ENCODE results near the gene SP5. TPM values are rescaled to one million over a fixed set of nuclear protein-coding genes. Genes with fewer than 3 reads are reported as not detected.
A peak's percentile ranks its signal among the peaks of the same experiment; 100 is the strongest.
"Not testable (repeated sequence)": the region's sequence is repeated elsewhere in the genome, so short reads cannot be mapped to it uniquely, and the experiment has no call there.

SP5 gene
- not detected for total RNA-seq

DNA sequence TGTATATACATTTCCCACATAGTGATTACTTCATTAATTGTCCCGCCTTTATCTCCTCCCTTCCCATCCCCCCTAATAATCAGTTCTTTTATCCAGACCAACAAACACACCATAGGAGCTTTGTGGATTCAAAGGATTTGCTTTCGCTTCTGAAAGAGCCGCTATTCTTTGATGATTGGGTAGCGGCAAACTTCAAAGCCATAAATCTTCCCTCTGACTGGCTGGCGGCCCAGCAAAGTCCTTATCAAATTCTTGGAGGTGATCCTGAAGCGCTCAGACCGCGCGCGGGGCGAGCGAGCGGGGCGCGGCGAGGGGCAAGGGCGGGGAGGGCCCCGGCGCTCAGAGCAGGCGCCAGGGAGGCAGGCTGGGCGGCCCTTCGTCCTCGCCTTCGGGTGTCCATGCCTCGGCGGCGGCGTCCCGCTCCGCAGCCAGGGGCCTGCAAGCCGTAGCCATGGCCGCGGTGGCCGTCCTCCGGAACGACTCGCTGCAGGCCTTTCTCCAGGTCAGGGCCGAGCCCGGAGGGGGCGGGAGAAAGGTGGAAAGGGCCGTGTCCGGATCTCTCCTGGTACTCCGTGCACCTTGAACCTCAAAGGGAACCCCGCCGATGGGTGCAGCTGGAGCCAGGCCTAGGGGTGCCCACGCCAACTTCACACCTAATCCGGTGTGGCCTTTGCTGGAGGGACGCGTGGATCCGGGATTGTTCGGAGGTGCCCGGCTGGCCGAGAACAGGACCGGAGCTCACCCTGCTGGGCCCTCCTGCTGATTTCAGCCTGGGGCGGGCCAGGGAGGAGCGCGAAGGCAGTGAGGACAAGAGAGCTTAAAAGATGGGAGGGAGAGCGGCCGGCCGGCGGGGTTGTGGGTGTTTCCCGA is at the start of gene SP5:
SP5 (plus strand) TSS at position 276 of the 870 bp plus-strand sequence; CDS start at position 452, 176 bp downstream.
- no peak for DNase-seq
- CTCF ChIA-PET = interaction anchor here (0.7 to 4.1 kb wide), 6 partner anchors 91 to 391 kb away, joined by 3 to 20 read pairs (median 4); partner anchors contain the start of gene GAD1
- ATAC-seq = peak; percentile 43
- no peaks in the 10 kb centered on the region for H3K9me3 Mint-ChIP-seq (ENCODE audit: low read depth)
- peaks cover 26% of the 10 kb centered on the region for H3K4me1 Mint-ChIP-seq
- no peak within 1 kb of the TSS for H3K27ac Mint-ChIP-seq
- H3K36me3 Mint-ChIP-seq = peaks cover 5% of the 10 kb centered on the region
- H3K27me3 Mint-ChIP-seq = peaks cover 77% of the 10 kb centered on the region
- H3K4me3 Mint-ChIP-seq = peak within 1 kb of the TSS; percentile 74

DNA sequence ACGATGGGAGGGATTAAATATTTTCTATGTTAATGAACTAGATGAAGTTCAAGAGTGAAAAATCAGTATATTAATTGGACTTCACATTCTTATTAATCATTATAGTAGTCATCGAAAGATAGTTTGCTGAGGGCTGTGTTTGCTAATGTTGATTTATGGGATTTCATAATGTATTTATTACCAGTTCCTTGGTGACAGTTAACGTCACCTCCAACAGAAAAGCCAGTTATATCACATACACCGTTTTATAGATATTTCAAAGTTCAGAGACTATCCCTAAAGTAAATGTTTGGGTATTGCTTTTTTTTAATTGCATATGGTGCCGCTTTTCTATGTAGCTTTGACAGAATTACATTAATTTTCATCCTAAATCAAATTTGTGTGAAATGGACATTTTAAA is 49.4 kb upstream of the SP5 start:
- ATAC-seq = no peak
- CTCF ChIA-PET = interaction anchor here (0.6 kb wide), 1 partner anchor 97 kb away, joined by 4 read pairs; no protein-coding TSS in a partner anchor
- H3K4me1 Mint-ChIP-seq = no peaks in the 10 kb centered on the region
- no peaks in the 10 kb centered on the region for H3K36me3 Mint-ChIP-seq
- H3K27me3 Mint-ChIP-seq = no peaks in the 10 kb centered on the region
- no peak overlapping the region for H3K4me3 Mint-ChIP-seq
- H3K9me3 Mint-ChIP-seq (ENCODE audit: low read depth) = no peaks in the 10 kb centered on the region
- no peak overlapping the region for H3K27ac Mint-ChIP-seq
- no peak for DNase-seq

DNA sequence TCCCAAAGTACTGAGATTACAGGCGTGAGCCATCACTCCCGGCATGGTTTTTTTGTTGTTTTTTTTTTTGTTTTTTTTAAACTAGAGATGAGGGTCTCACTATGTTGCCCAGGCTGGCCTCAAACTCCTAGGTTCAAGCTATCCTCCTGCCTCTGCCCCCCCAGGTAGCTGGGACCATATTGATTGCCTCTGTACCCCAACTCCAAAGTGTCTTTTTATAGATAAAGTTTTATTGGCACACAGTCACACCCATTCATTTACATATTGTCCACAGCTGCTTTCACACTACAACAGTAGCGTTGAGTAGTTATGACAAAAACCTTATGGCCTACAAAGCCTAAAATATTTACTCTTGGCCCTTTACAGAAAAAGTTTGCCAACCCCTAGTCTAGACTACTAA is 45.2 kb upstream of the SP5 start:
- Mint-ChIP-seq H3K9me3 (ENCODE audit: low read depth) (no peaks in the 10 kb centered on the region), H3K27ac (no peak overlapping the region)
- no peak for DNase-seq

DNA sequence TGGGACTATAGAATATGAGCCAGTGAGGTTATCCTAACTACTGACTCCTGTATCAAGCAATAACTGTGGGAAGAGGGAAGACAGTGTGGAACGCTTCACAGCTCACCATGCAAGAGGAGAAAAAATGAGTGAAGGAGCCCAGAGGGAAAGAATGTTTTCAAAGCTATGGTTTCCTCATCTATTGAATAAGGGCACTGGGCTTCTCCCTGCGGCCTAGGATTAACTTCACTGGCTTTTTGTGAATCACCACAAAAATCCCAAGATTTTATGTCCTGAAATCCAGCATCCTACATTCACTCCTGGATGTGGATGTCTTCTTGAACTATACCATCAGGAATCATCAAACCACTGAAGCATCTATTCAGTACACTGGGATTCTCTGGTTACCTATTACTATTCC is 44.5 kb upstream of the SP5 start:
- Mint-ChIP-seq H3K4me3 (no peak overlapping the region), H3K27me3 (peaks cover 6% of the 10 kb centered on the region), H3K9me3 (ENCODE audit: low read depth) (no peaks in the 10 kb centered on the region), H3K4me1 (no peaks in the 10 kb centered on the region), H3K27ac (no peak overlapping the region), H3K36me3 (no peaks in the 10 kb centered on the region)
- CTCF ChIA-PET = no interaction called here
- DNase-seq = no peak
- no peak for ATAC-seq

More for the DNA sequence above, 45.2 kb upstream of the SP5 start:
- no peaks in the 10 kb centered on the region for H3K4me1 Mint-ChIP-seq
- peaks cover 4% of the 10 kb centered on the region for H3K27me3 Mint-ChIP-seq
- no peak overlapping the region for H3K4me3 Mint-ChIP-seq
- H3K36me3 Mint-ChIP-seq = no peaks in the 10 kb centered on the region
- ATAC-seq = no peak
- CTCF ChIA-PET = no interaction called here

DNA sequence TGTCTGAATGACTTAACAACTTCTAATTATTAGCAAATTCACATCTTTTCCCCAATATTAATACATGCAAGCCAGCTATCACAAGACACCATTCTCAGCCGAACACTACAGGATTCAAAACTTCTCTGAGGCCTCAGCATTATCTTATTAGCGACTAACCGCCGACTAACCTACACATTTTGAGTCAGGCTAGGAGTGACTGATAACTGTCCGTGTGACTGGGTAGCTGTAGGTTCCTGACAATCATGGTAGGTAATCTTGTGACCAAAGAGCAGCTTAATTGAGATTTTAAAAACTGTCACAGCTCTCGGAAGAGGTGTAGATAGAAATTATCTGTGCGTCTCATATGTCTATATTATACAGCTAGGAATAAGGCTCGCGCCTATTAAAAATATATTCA is 44.1 kb upstream of the SP5 start:
- no peaks in the 10 kb centered on the region for H3K4me1 Mint-ChIP-seq
- H3K4me3 Mint-ChIP-seq = no peak overlapping the region
- ATAC-seq = no peak
- CTCF ChIA-PET = no interaction called here
- H3K9me3 Mint-ChIP-seq (ENCODE audit: low read depth) = no peaks in the 10 kb centered on the region
- no peaks in the 10 kb centered on the region for H3K36me3 Mint-ChIP-seq
- H3K27ac Mint-ChIP-seq = no peak overlapping the region
- H3K27me3 Mint-ChIP-seq = peaks cover 6% of the 10 kb centered on the region
- DNase-seq = no peak

DNA sequence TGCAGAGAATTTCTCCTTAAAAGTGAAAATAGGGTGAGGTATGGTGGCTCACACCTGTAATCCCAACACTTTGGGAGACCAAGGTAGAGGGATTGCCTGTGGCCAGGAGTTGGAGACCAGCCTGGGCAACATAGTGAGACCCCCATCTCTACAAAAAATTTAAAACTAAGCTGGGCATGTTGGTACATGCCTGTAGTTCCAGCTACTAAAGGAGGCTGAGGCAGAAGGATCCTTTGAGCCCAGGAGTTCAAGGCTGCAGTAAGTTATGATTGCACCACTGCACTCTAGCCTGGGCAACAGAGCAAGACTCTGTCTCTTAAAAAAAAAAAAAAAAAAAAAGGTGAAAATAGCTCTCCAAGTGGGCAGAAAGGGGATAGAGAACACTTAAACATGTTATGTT is 40.9 kb upstream of the SP5 start:
- H3K27me3 Mint-ChIP-seq; H3K4me1 Mint-ChIP-seq; CTCF ChIA-PET; DNase-seq; H3K9me3 Mint-ChIP-seq (ENCODE audit: low read depth); H3K36me3 Mint-ChIP-seq; H3K27ac Mint-ChIP-seq; ATAC-seq; H3K4me3 Mint-ChIP-seq: not testable (repeated sequence)

DNA sequence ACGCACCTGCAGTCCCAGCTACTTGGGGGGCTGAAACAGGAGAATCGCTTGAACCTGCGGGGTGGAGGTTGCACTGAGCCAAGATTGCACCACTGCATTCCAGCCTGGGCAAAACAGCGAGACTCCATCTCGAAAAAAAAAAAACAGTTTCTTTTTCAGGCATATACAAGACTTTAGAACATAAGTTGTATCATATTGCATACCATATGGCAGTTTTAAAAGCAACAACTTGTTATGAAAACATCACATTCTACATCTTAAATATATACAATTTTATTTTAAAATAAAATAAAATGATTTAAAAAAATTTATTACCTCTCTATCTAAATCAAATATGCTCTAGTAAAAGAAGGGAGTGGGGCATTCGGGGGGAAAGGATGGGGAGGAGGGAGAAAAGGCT is 39.4 kb upstream of the SP5 start:
- CTCF ChIA-PET = no interaction called here
- H3K4me3 Mint-ChIP-seq = no peak overlapping the region
- H3K27me3 Mint-ChIP-seq = peaks cover 8% of the 10 kb centered on the region
- DNase-seq (no peak), ATAC-seq (no peak)
- no peak overlapping the region for H3K27ac Mint-ChIP-seq
- H3K36me3 Mint-ChIP-seq = no peaks in the 10 kb centered on the region
- H3K4me1 Mint-ChIP-seq = no peaks in the 10 kb centered on the region
- no peaks in the 10 kb centered on the region for H3K9me3 Mint-ChIP-seq (ENCODE audit: low read depth)

DNA sequence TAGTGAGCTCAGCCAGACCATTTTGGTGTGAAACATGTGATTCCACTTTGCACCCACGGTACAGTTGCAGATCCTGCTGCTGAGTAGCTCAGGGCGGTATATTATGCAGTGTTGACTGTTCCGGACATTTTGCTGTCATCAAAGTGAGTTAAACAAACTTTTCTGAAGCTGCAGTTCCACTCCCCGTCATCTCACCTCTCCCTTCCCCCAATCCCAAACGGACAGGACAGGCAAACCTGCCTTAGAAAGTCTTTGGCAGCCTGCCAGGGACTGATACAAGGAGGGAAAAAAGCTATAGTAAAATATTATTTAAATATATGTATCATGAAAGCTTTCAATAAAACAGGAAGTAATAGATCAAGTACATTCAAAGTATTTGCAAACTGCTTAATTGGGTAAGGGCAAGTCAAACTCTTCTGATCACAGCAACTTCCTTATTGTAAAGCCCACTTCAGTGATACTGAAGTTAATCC is 35.5 kb upstream of the SP5 start:
- Mint-ChIP-seq H3K27ac (no peak overlapping the region), H3K36me3 (no peaks in the 10 kb centered on the region), H3K4me1 (no peaks in the 10 kb centered on the region), H3K4me3 (no peak overlapping the region), H3K9me3 (ENCODE audit: low read depth) (no peaks in the 10 kb centered on the region), H3K27me3 (peaks cover 11% of the 10 kb centered on the region)
- DNase-seq (no peak), ATAC-seq (no peak)
- CTCF ChIA-PET = interaction anchor here (1.3 to 1.6 kb wide), 2 partner anchors 9 to 270 kb away, joined by 3 read pairs; no protein-coding TSS in a partner anchor

DNA sequence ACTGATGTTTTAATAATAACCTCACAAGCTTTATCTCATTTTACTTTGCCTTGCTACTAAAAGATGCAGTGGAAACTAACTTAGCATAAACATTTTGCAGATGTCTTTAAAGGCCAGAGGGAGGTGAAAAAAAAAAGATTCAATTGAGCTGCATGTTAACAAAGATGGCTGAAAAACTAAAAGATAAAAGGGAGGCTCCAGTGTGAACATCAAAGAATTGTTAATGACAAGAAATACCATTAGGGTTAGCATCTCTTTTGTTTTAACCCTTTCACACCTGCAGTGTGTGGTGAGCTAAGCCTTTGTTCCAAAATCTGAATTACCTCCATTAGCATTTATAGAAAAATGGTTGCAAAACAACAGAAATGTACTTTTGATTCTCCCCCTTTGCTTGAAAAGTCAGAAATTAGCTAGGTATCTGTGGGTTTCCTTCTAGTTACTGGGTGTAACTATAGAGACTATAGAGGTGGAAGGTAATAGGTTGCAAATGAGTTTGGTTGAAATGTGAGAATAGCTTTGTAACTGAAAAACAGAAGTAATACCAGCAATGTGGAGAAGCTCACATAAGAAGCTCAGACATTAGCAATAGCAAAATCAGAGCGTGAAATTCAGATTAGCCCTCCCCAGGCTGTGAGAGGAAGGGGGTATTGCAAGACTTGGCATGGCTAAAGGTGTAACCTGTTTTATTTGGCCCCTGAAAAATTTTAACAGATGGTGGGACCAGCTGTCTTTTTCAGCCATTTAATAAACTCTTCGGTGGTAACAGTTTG is 34.8 kb upstream of the SP5 start:
- peaks cover 9% of the 10 kb centered on the region for H3K27me3 Mint-ChIP-seq
- no peak overlapping the region for H3K27ac Mint-ChIP-seq
- CTCF ChIA-PET = interaction anchor here (1.3 to 1.6 kb wide), 2 partner anchors 8 to 271 kb away, joined by 3 read pairs; no protein-coding TSS in a partner anchor
- H3K4me1 Mint-ChIP-seq = no peaks in the 10 kb centered on the region
- no peaks in the 10 kb centered on the region for H3K9me3 Mint-ChIP-seq (ENCODE audit: low read depth)
- no peaks in the 10 kb centered on the region for H3K36me3 Mint-ChIP-seq
- no peak for ATAC-seq
- H3K4me3 Mint-ChIP-seq = no peak overlapping the region
- no peak for DNase-seq

DNA sequence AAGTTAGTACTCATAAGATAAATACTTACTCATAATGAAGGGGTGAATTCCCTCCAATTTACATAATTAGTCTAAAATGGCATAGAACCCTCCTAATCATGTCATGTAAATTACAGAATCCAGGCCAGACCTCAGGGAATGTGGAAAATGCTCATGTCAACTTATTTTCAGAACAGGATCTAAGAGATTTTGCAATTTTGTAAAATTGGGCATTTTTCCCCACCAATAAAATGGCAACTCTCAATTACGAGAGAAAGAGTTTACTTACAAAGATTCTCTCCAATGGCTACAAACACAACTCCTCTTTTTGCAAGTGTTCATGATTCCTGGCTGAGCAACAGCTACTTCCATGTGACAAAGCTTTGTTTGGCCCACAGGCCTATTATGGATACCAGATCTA is 33.8 kb upstream of the SP5 start:
- CTCF ChIA-PET = no interaction called here
- H3K4me3 Mint-ChIP-seq = no peak overlapping the region
- H3K27ac Mint-ChIP-seq = no peak overlapping the region
- H3K27me3 Mint-ChIP-seq = peaks cover 9% of the 10 kb centered on the region
- DNase-seq = no peak
- no peaks in the 10 kb centered on the region for H3K4me1 Mint-ChIP-seq
- no peaks in the 10 kb centered on the region for H3K9me3 Mint-ChIP-seq (ENCODE audit: low read depth)
- no peaks in the 10 kb centered on the region for H3K36me3 Mint-ChIP-seq
- ATAC-seq = no peak

DNA sequence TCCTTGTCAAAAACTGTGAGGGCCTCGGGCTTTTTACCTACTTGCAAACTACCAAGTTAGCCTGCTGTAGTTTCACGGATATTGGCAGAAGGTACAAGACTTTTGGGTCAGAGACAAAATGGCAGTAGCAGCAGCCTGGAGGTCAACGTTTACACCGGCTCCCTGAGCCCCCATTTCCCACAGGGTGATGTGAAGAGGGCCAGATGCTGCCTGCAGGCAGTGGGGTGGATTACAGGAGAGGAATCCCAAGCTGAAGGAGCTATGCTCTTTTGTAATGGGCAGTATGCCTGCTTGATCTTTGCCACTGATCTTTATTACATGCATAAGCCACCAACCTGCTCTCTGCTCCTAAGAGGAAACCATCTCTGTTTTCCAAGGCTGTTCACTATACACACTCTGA is 29.5 kb upstream of the SP5 start:
- DNase-seq = no peak
- H3K4me3 Mint-ChIP-seq = no peak overlapping the region
- no peak for ATAC-seq

DNA sequence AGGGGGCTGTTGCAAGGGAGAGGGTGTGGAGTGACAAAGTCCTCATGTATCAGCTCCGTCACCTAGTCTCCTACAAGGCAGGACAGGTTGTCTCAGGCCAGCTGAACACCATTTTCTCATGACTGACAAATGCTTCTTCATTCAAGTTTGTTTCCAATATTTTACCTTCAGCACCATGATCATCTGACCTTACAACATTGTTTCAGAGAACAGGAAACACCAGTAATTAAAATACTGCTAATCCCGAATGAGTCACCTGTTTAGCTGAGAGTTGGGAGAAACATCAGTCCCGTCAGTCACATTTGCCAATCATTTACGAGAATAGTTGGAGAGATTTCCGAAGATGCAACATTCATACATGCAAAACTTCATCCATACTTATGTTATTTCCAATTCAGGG is 25.7 kb upstream of the SP5 start:
- Mint-ChIP-seq H3K27me3 (peaks cover 2% of the 10 kb centered on the region), H3K4me3 (no peak overlapping the region), H3K9me3 (ENCODE audit: low read depth) (no peaks in the 10 kb centered on the region), H3K27ac (no peak overlapping the region), H3K4me1 (no peaks in the 10 kb centered on the region), H3K36me3 (no peaks in the 10 kb centered on the region)
- CTCF ChIA-PET = interaction anchor here (1.4 kb wide), 1 partner anchor 10 kb away, joined by 3 read pairs; no protein-coding TSS in a partner anchor
- no peak for DNase-seq
- ATAC-seq = no peak

More for the DNA sequence above, 29.5 kb upstream of the SP5 start:
- CTCF ChIA-PET = no interaction called here
- Mint-ChIP-seq H3K9me3 (ENCODE audit: low read depth) (no peaks in the 10 kb centered on the region), H3K27ac (no peak overlapping the region), H3K4me1 (no peaks in the 10 kb centered on the region), H3K36me3 (no peaks in the 10 kb centered on the region), H3K27me3 (peaks cover 9% of the 10 kb centered on the region)

DNA sequence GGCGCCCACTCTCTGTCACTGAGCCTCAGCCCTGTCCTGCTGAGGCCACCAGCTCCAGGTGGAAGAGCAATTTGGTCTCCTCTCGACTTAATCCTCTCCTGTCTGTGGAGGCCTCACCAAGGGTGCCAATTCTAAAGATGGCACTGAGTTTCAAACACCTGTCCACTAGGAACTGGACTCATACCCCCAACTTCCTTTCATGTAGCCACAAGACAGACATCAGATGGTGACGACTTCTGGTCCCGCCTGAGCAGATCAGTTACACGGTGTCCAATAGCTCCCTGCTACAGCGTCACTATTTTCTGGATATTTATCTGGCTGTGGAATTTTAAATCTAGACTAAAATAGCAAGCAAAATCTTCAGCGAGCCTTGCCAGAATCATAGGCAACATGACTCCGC is 24.5 kb upstream of the SP5 start:
- DNase-seq = no peak
- Mint-ChIP-seq H3K4me1 (no peaks in the 10 kb centered on the region), H3K27ac (no peak overlapping the region), H3K9me3 (ENCODE audit: low read depth) (no peaks in the 10 kb centered on the region), H3K4me3 (no peak overlapping the region), H3K27me3 (peaks cover 2% of the 10 kb centered on the region), H3K36me3 (no peaks in the 10 kb centered on the region)
- no peak for ATAC-seq
- CTCF ChIA-PET = no interaction called here
